Adipocyte (in vitro differentiated cells): ENCODE results near the gene KCTD17.
"Not testable (repeated sequence)": the region's sequence is repeated elsewhere in the genome, so short reads cannot be mapped to it uniquely, and the experiment has no call there.

Experiments used
- DNase-seq: peaks from one replicate; pipeline ENCODE4 v3.0.0-alpha.2; 2015; ENCODE audit warnings: low read depth
- H3K27me3 ChIP-seq: replicated peaks from 2 replicates; pipeline ENCODE4 v1.7.0; 2013; ENCODE audit warnings: mild to moderate bottlenecking, low read length, moderate library complexity; ENCODE audit not compliant: control insufficient read depth, insufficient read depth
- H3K36me3 ChIP-seq: 2 replicates; pipeline ENCODE4 v1.7.0; 2013; ENCODE audit warnings: low read length, mild to moderate bottlenecking, moderate library complexity; ENCODE audit not compliant: control insufficient read depth, insufficient read depth, severe bottlenecking
- H3K4me1 ChIP-seq: 2 replicates; pipeline ENCODE4 v1.7.0; 2013; ENCODE audit warnings: mild to moderate bottlenecking, low read length, moderate library complexity; ENCODE audit not compliant: control insufficient read depth, insufficient read depth
- H3K4me3 ChIP-seq: 2 replicates; pipeline ENCODE4 v1.7.0; 2013; ENCODE audit warnings: mild to moderate bottlenecking, low read length, moderate library complexity
- H3K9ac ChIP-seq: 2 replicates; pipeline ENCODE4 v1.7.0; 2013; ENCODE audit warnings: mild to moderate bottlenecking, low read length, moderate library complexity
- H3K9me3 ChIP-seq: 2 replicates; pipeline ENCODE4 v1.7.0; 2013; ENCODE audit warnings: mild to moderate bottlenecking, low read length, moderate library complexity; ENCODE audit not compliant: control insufficient read depth

Gene KCTD17

GRCh38 chr22:37064553-37064952 is 13.0 kb downstream of the KCTD17 start:
- Histone ChIP-seq H3K9me3 (no peaks in the 10 kb centered on the region), H3K4me1 (no peaks in the 10 kb centered on the region), H3K27me3 (peaks cover 31% of the 10 kb centered on the region), H3K9ac (no peak overlapping the region), H3K4me3 (no peak overlapping the region), H3K36me3 (no peaks in the 10 kb centered on the region)
- DNase-seq, result no peak

- no peak overlapping the region for H3K9ac ChIP-seq
- H3K4me3 ChIP-seq, result no peak overlapping the region
- H3K27me3 ChIP-seq, result peaks cover 38% of the 10 kb centered on the region
- no peaks in the 10 kb centered on the region for H3K4me1 ChIP-seq
- DNase-seq, result no peak
- H3K9me3 ChIP-seq, result no peaks in the 10 kb centered on the region
- H3K36me3 ChIP-seq, result no peaks in the 10 kb centered on the region
Measured at GRCh38 chr22:37065180-37065579, 13.6 kb downstream of the KCTD17 start.

- Histone ChIP-seq H3K9me3 (no peaks in the 10 kb centered on the region), H3K4me3 (no peak overlapping the region), H3K4me1 (no peaks in the 10 kb centered on the region)
Measured at GRCh38 chr22:37065961-37066360, 14.4 kb downstream of the KCTD17 start.

GRCh38 chr22:37067428-37067827 is 15.9 kb downstream of the KCTD17 start:
- no peaks in the 10 kb centered on the region for H3K4me1 ChIP-seq
- no peak for DNase-seq
- H3K4me3 ChIP-seq, result no peak overlapping the region
- H3K9ac ChIP-seq, result no peak overlapping the region
- no peaks in the 10 kb centered on the region for H3K9me3 ChIP-seq
- peaks cover 48% of the 10 kb centered on the region for H3K27me3 ChIP-seq
- H3K36me3 ChIP-seq, result no peaks in the 10 kb centered on the region

More at GRCh38 chr22:37065961-37066360, 14.4 kb downstream of the KCTD17 start:
- Histone ChIP-seq H3K9ac (no peak overlapping the region), H3K36me3 (no peaks in the 10 kb centered on the region), H3K27me3 (peaks cover 43% of the 10 kb centered on the region)
- no peak for DNase-seq

GRCh38 chr22:37068859-37069258 is 17.3 kb downstream of the KCTD17 start:
- Histone ChIP-seq H3K9me3 (no peaks in the 10 kb centered on the region), H3K4me3 (no peak overlapping the region)

GRCh38 chr22:37069319-37069718 is 17.8 kb downstream of the KCTD17 start:
- H3K36me3 ChIP-seq, result no peaks in the 10 kb centered on the region
- H3K27me3 ChIP-seq, result peaks cover 59% of the 10 kb centered on the region
- H3K9ac ChIP-seq, result no peak overlapping the region
- H3K4me3 ChIP-seq, result no peak overlapping the region
- no peaks in the 10 kb centered on the region for H3K9me3 ChIP-seq
- no peak for DNase-seq
- no peaks in the 10 kb centered on the region for H3K4me1 ChIP-seq

More at GRCh38 chr22:37068859-37069258, 17.3 kb downstream of the KCTD17 start:
- Histone ChIP-seq H3K36me3 (no peaks in the 10 kb centered on the region), H3K27me3 (peaks cover 54% of the 10 kb centered on the region), H3K9ac (no peak overlapping the region), H3K4me1 (no peaks in the 10 kb centered on the region)
- DNase-seq, result no peak

GRCh38 chr22:37069719-37070118 is 18.2 kb downstream of the KCTD17 start:
- no peak for DNase-seq
- no peaks in the 10 kb centered on the region for H3K4me1 ChIP-seq
- H3K4me3 ChIP-seq, result no peak overlapping the region
- H3K9ac ChIP-seq, result no peak overlapping the region
- peaks cover 63% of the 10 kb centered on the region for H3K27me3 ChIP-seq
- H3K9me3 ChIP-seq, result no peaks in the 10 kb centered on the region
- H3K36me3 ChIP-seq, result no peaks in the 10 kb centered on the region

GRCh38 chr22:37070334-37070733 is 18.8 kb downstream of the KCTD17 start:
- Histone ChIP-seq H3K27me3 (peaks cover 66% of the 10 kb centered on the region), H3K9me3 (no peaks in the 10 kb centered on the region), H3K4me1 (no peaks in the 10 kb centered on the region), H3K4me3 (no peak overlapping the region), H3K9ac (no peak overlapping the region), H3K36me3 (no peaks in the 10 kb centered on the region)
- DNase-seq, result no peak

- Histone ChIP-seq H3K9me3 (no peaks in the 10 kb centered on the region), H3K9ac (no peak overlapping the region), H3K27me3 (peaks cover 63% of the 10 kb centered on the region), H3K36me3 (no peaks in the 10 kb centered on the region), H3K4me1 (no peaks in the 10 kb centered on the region), H3K4me3 (no peak overlapping the region)
- DNase-seq, result no peak
Measured at GRCh38 chr22:37070744-37071143, 19.2 kb downstream of the KCTD17 start.

- H3K4me1 ChIP-seq, H3K4me3 ChIP-seq, H3K9me3 ChIP-seq, DNase-seq, H3K9ac ChIP-seq, H3K36me3 ChIP-seq: not testable (repeated sequence)
- H3K27me3 ChIP-seq, result peaks cover 64% of the 10 kb centered on the region
Measured at GRCh38 chr22:37071850-37072592, 20.5 kb downstream of the KCTD17 start.

GRCh38 chr22:37072673-37073072 is 21.1 kb downstream of the KCTD17 start:
- H3K4me3 ChIP-seq, result no peak overlapping the region
- H3K9me3 ChIP-seq, result no peaks in the 10 kb centered on the region
- H3K27me3 ChIP-seq, result peaks cover 65% of the 10 kb centered on the region
- no peaks in the 10 kb centered on the region for H3K4me1 ChIP-seq
- H3K36me3 ChIP-seq, result no peaks in the 10 kb centered on the region
- DNase-seq, result no peak
- no peak overlapping the region for H3K9ac ChIP-seq

GRCh38 chr22:37074537-37074936 is 23.0 kb downstream of the KCTD17 start:
- Histone ChIP-seq H3K36me3 (no peaks in the 10 kb centered on the region), H3K4me1 (no peaks in the 10 kb centered on the region), H3K27me3 (peaks cover 58% of the 10 kb centered on the region), H3K4me3 (no peak overlapping the region), H3K9ac (no peak overlapping the region), H3K9me3 (no peaks in the 10 kb centered on the region)
- DNase-seq, result no peak
